SK-N-SH (cell line): Measurements from ENCODE around the gene ARHGEF7. TPM values are rescaled to one million over a fixed set of nuclear protein-coding genes. Genes with fewer than 3 reads are reported as not detected.

Experiments used
- CTCF ChIA-PET: fragments of 300-600, 350-600 bp; formaldehyde crosslinking; extraction: SDS; loops from one replicate; lab custom pipeline; 2021; lab: Yijun Ruan, JAX
- POLR2A ChIA-PET: fragments of 350-600 bp; sonication (Branson Sonifier 250); formaldehyde crosslinking; extraction: SDS; loops from one replicate; lab custom pipeline; 2020; ENCODE audit warnings: antibody characterized with exemption, inconsistent platforms; lab: Yijun Ruan, JAX
- DNase-seq: peaks from one replicate; pipeline ENCODE4 v3.0.0; 2012
- H2AFZ ChIP-seq: fragments of 200-600 bp; sonication (generic); 2 replicates; pipeline ENCODE4 v1.8.1; 2016; ENCODE audit warnings: antibody characterized with exemption, mild to moderate bottlenecking, low read depth
- H3F3A ChIP-seq: fragments of 200-600 bp; sonication (generic); replicated peaks from 2 replicates; pipeline ENCODE3; 2016; ENCODE audit warnings: antibody characterized with exemption, mild to moderate bottlenecking; ENCODE audit not compliant: insufficient read depth
- H3K27ac ChIP-seq, 2 experiments: fragments of 200-500 bp in 1 of 2; fragments of 200-600 bp in 1 of 2; sonication (Bioruptor generic) in 1 of 2; sonication (generic), shearing (Covaris generic) in 1 of 2; 2 replicates each; pipeline versions ENCODE4 v1.5.1 to v1.6.1; 2014 to 2016; ENCODE audit warnings: low read depth in 2 of 2, inconsistent platforms in 1 of 2, low read length in 1 of 2, mild to moderate bottlenecking in 1 of 2, mixed read lengths in 1 of 2
- H3K27me3 ChIP-seq: fragments of 200-600 bp; sonication (generic), shearing (Covaris generic); 2 replicates; pipeline ENCODE4 v1.6.1; 2016; ENCODE audit warnings: mixed run types; ENCODE audit not compliant: insufficient read depth
- H3K36me3 ChIP-seq, 2 experiments: fragments of 200-500 bp in 1 of 2; fragments of 200-600 bp in 1 of 2; sonication (Bioruptor generic) in 1 of 2; sonication (generic) in 1 of 2; replicated peaks in 1 of 2; 2 replicates each; pipeline versions ENCODE3 to v1.5.1; 2014 to 2016; ENCODE audit warnings: low read length in 1 of 2, mild to moderate bottlenecking in 1 of 2; ENCODE audit not compliant: insufficient read depth in 2 of 2, control insufficient read depth in 1 of 2
- H3K4me1 ChIP-seq, 2 experiments: fragments of 200-500 bp in 1 of 2; fragments of 200-600 bp in 1 of 2; sonication (Bioruptor generic) in 1 of 2; sonication (generic), shearing (Covaris generic) in 1 of 2; 2 replicates each; pipeline versions ENCODE4 v1.5.1 to v1.6.1; 2014 to 2016; ENCODE audit warnings: low read depth in 1 of 2, low read length in 1 of 2, mixed run types in 1 of 2; ENCODE audit not compliant: insufficient read depth in 2 of 2, control insufficient read depth in 1 of 2
- H3K4me2 ChIP-seq: fragments of 200-600 bp; sonication (generic), shearing (Covaris generic); 2 replicates; pipeline ENCODE4 v1.6.1; 2017; ENCODE audit warnings: mixed run types
- H3K4me3 ChIP-seq, 2 experiments: fragments of 200-500 bp in 1 of 2; fragments of 200-600 bp in 1 of 2; sonication (Bioruptor generic) in 1 of 2; sonication (generic), shearing (Covaris generic) in 1 of 2; 2 replicates each; pipeline versions ENCODE4 v1.5.1 to v1.8.1; 2014 to 2016; ENCODE audit warnings: low read depth in 2 of 2, inconsistent platforms in 1 of 2, low read length in 1 of 2, mild to moderate bottlenecking in 1 of 2, mixed read lengths in 1 of 2, moderate library complexity in 1 of 2
- H3K79me2 ChIP-seq: fragments of 200-600 bp; sonication (generic); 2 replicates; pipeline ENCODE4 v1.8.1; 2017; ENCODE audit warnings: mild to moderate bottlenecking; ENCODE audit not compliant: insufficient read depth
- H3K9ac ChIP-seq: fragments of 200-600 bp; sonication (generic); 2 replicates; pipeline ENCODE4 v1.6.1; 2017; ENCODE audit warnings: mixed run types
- H3K9me2 ChIP-seq: fragments of 200-600 bp; sonication (generic); 2 replicates; pipeline ENCODE4 v1.6.1; 2017; ENCODE audit warnings: mixed run types
- H3K9me3 ChIP-seq: fragments of 200-600 bp; sonication (generic); 2 replicates; pipeline ENCODE4 v1.6.1; 2017; ENCODE audit warnings: mixed run types, mild to moderate bottlenecking, moderate library complexity
- H4K20me1 ChIP-seq: fragments of 200-600 bp; sonication (generic); 2 replicates; pipeline ENCODE4 v1.6.1; 2017; ENCODE audit warnings: mild to moderate bottlenecking, mixed run types; ENCODE audit not compliant: insufficient read depth
- FOXJ3 ChIP-seq: sonication (generic); formaldehyde crosslinking; IDR thresholded peaks from 2 replicates; pipeline ENCODE4 v1.5.1; 2020; ENCODE audit warnings: mild to moderate bottlenecking, missing genetic modification reagents
- GATA2 ChIP-seq: sonication (generic); formaldehyde crosslinking; IDR thresholded peaks from 2 replicates; pipeline ENCODE4 v1.5.0; 2020; ENCODE audit warnings: mild to moderate bottlenecking, missing genetic modification reagents
- RAD21 ChIP-seq: IDR thresholded peaks from 2 replicates; pipeline ENCODE4 v1.6.1; 2012; ENCODE audit warnings: mild to moderate bottlenecking, low read length
- RCOR1 ChIP-seq: fragments of 150-350 bp; IDR thresholded peaks from 2 replicates; pipeline ENCODE4 v1.6.1; 2017; ENCODE audit warnings: antibody characterized with exemption, low read length
- REST ChIP-seq: IDR thresholded peaks from 2 replicates; pipeline ENCODE4 v1.6.1; 2012; ENCODE audit warnings: mild to moderate bottlenecking, low read depth, low read length, moderate library complexity
- RXRA ChIP-seq: IDR thresholded peaks from 2 replicates; pipeline ENCODE4 v1.4.0; 2012; ENCODE audit warnings: low read depth, mild to moderate bottlenecking, borderline replicate concordance
- SMC3 ChIP-seq: IDR thresholded peaks from 2 replicates; pipeline ENCODE4 v1.6.1; 2012; ENCODE audit warnings: low read depth, low read length, improper control_type of control experiment
- YY1 ChIP-seq: IDR thresholded peaks from 2 replicates; pipeline ENCODE4 v1.4.0; 2012; ENCODE audit warnings: low read depth, mild to moderate bottlenecking
- WGBS: methylation state at CpG from one replicate; pipeline ENCODE4 v1.1.6; 2017; ENCODE audit warnings: low lambda C conversion rate; 5-methylcytosine and 5-hydroxymethylcytosine counted together
- polyA plus RNA-seq, 3 experiments: library from polyadenylated mRNA; depleted of rRNA; stranded (reverse); fragments of >200 nt; gene quantifications; 2 replicates each; pipeline ENCODE4 v1.2.3, GENCODE V29; 2012

ARHGEF7 gene
- polyA plus RNA-seq, 1 of the 3 experiments (the other 2 are of a cell fraction), result 21.6 TPM

GRCh38 chr13:111284565-111284964 lies 169.5 kb downstream of the ARHGEF7 start:
- WGBS, result 96% methylated on average over 9 of the region's 14 CpGs
- Histone ChIP-seq H3K4me2 (no peak overlapping the region), H3K27ac (no peak overlapping the region; a peak in 1 of 4 replicates), H3K27me3 (no peaks in the 10 kb centered on the region), H4K20me1 (no peaks in the 10 kb centered on the region), H3K9ac (no peak overlapping the region), H3K9me3 (no peaks in the 10 kb centered on the region), H3F3A (no peaks in the 10 kb centered on the region), H3K9me2 (no peaks in the 10 kb centered on the region), H3K4me3 (no peak overlapping the region), H3K4me1 (peaks cover 7 to 19% of the 10 kb centered on the region in 2 experiments; a peak in 2 of 4 replicates), H3K79me2 (0 out of 2 replicates have a peak, but pooled peaks cover 3% of the 10 kb centered on the region), H2AFZ (no peak overlapping the region), H3K36me3 (peaks cover 14 to 79% of the 10 kb centered on the region in 2 experiments)
- no peak for DNase-seq
- POLR2A ChIA-PET, result no interaction called here
- CTCF ChIA-PET, result no interaction called here
- TF ChIP-seq RXRA (no peak), GATA2 (CRISPR knock-in tag) (no peak), RCOR1 (no peak), YY1 (no peak), FOXJ3 (no peak)

GRCh38 chr13:111286162-111286561 lies 171.1 kb downstream of the ARHGEF7 start:
- Histone ChIP-seq H3K9me2 (no peaks in the 10 kb centered on the region), H3K36me3 (peaks cover 9 to 85% of the 10 kb centered on the region in 2 experiments), H4K20me1 (no peaks in the 10 kb centered on the region), H3K9ac (no peak overlapping the region), H3K4me2 (no peak overlapping the region), H2AFZ (no peak overlapping the region), H3K4me3 (no peak overlapping the region), H3F3A (no peaks in the 10 kb centered on the region), H3K27ac (no peak overlapping the region)
- 89% methylated on average over 12 of the region's 15 CpGs for WGBS
- DNase-seq, result no peak
- CTCF ChIA-PET, result interaction anchor here (0.9 kb wide), 1 partner anchor 63 kb away, joined by 3 read pairs; no protein-coding TSS in a partner anchor
- no peak for TF ChIP-seq FOXJ3
- TF ChIP-seq RAD21, result no peak
- TF ChIP-seq REST, result no peak
- no peak for TF ChIP-seq SMC3
- TF ChIP-seq, all 33 proteins: peak for 0
- Histone ChIP-seq H3K4me1 (peaks cover 6 to 19% of the 10 kb centered on the region in 2 experiments; a peak in 2 of 4 replicates), H3K9me3 (no peaks in the 10 kb centered on the region), H3K27me3 (no peaks in the 10 kb centered on the region), H3K79me2 (0 out of 2 replicates have a peak, but pooled peaks cover 3% of the 10 kb centered on the region)
- POLR2A ChIA-PET, result no interaction called here
